Naive B cell (primary cell): ENCODE measurements around the gene SLC13A3. TPM values are rescaled to one million over a fixed set of nuclear protein-coding genes. Genes with fewer than 3 reads are reported as not detected.
A peak's percentile ranks its signal among the peaks of the same experiment; 100 is the strongest.

Experiments used
- ATAC-seq, 2 donors: fragments of 150-1000 bp; cut with Tn5 transposase; 2 replicates each; pipeline ENCODE4 v1.10.0; 2021; ENCODE audit warnings: low read depth in 2 of 2, mild to moderate bottlenecking in 2 of 2, moderate library complexity in 2 of 2
- DNase-seq: peaks from one replicate; pipeline ENCODE4 v3.0.0; 2022
- H3K27ac Mint-ChIP-seq, 6 donors: one replicate each; pipeline ENCODE4 v1.8.0; 2020 to 2022; ENCODE audit warnings: mild to moderate bottlenecking in 6 of 6, mixed read lengths in 6 of 6, moderate library complexity in 5 of 6, inconsistent platforms in 2 of 6
- H3K27me3 Mint-ChIP-seq, 3 donors: one replicate each; pipeline ENCODE4 v1.8.0; 2021 to 2022; ENCODE audit warnings: mixed read lengths in 3 of 3, mild to moderate bottlenecking in 1 of 3
- H3K36me3 Mint-ChIP-seq, 2 donors: one replicate each; pipeline ENCODE4 v1.8.0; 2020 to 2022; ENCODE audit warnings: mixed read lengths in 2 of 2, inconsistent platforms in 1 of 2, mild to moderate bottlenecking in 1 of 2
- H3K4me1 Mint-ChIP-seq, 3 donors: one replicate each; pipeline ENCODE4 v1.8.0; 2020 to 2022; ENCODE audit warnings: mixed read lengths in 3 of 3, inconsistent platforms in 1 of 3, mild to moderate bottlenecking in 1 of 3, moderate library complexity in 1 of 3
- H3K4me3 Mint-ChIP-seq, 8 donors: one replicate each; pipeline ENCODE4 v1.8.0; 2020 to 2022; ENCODE audit warnings: mild to moderate bottlenecking in 8 of 8, mixed read lengths in 8 of 8, moderate library complexity in 8 of 8, inconsistent platforms in 2 of 8
- H3K9me3 Mint-ChIP-seq, 7 donors: one replicate each; pipeline ENCODE4 v1.8.0; 2020 to 2022; ENCODE audit warnings: mixed read lengths in 7 of 7, mild to moderate bottlenecking in 5 of 7, inconsistent platforms in 2 of 7, moderate library complexity in 1 of 7
- polyA plus RNA-seq, 6 donors: library from polyadenylated mRNA; unstranded; fragments of 300-500 nt; fragmentation: Illumina TruSeq; gene quantifications; one replicate each; pipeline ENCODE4 v1.2.3, GENCODE V29; 2021; ENCODE audit warnings: low read depth in 6 of 6

SLC13A3 gene
- polyA plus RNA-seq, 6 donors from 2014 or later = 0.53 TPM; not detected in 5

GRCh38 chr20:46674253-46675083, 23.2 kb upstream of the SLC13A3 start:
- H3K27ac Mint-ChIP-seq = peak overlapping the region in 3 of 6 donors; percentile 54 to 89 (median 62)
- H3K36me3 Mint-ChIP-seq = peaks cover 4 to 10% of the 10 kb centered on the region in 2 donors
- no peak overlapping the region for H3K4me3 Mint-ChIP-seq
- peaks cover 2 to 14% (median 8%) of the 10 kb centered on the region in 7 donors for H3K9me3 Mint-ChIP-seq
- ATAC-seq = no peak
- no peak for DNase-seq
- H3K4me1 Mint-ChIP-seq = peaks cover 0 to 4% (median 0%) of the 10 kb centered on the region in 3 donors
- H3K27me3 Mint-ChIP-seq = no peaks in the 10 kb centered on the region

- Mint-ChIP-seq H3K4me3 (no peak overlapping the region), H3K4me1 (peaks cover 0 to 4% (median 0%) of the 10 kb centered on the region in 3 donors), H3K27ac (peak overlapping the region in 1 of 6 donors; percentile 33), H3K27me3 (no peaks in the 10 kb centered on the region), H3K36me3 (peaks cover 4 to 10% of the 10 kb centered on the region in 2 donors), H3K9me3 (peaks cover 2 to 14% (median 8%) of the 10 kb centered on the region in 7 donors)
- no peak for ATAC-seq
- DNase-seq = no peak
Measured at GRCh38 chr20:46673394-46674252, 22.4 kb upstream of the SLC13A3 start.

- no peak overlapping the region for H3K27ac Mint-ChIP-seq
- no peaks in the 10 kb centered on the region for H3K27me3 Mint-ChIP-seq
- H3K4me3 Mint-ChIP-seq = no peak overlapping the region
- peaks cover 2 to 14% (median 8%) of the 10 kb centered on the region in 7 donors for H3K9me3 Mint-ChIP-seq
- DNase-seq (no peak), ATAC-seq (no peak)
- peaks cover 0 to 4% (median 0%) of the 10 kb centered on the region in 3 donors for H3K4me1 Mint-ChIP-seq
- peaks cover 3 to 10% of the 10 kb centered on the region in 2 donors for H3K36me3 Mint-ChIP-seq
Measured at GRCh38 chr20:46672543-46673148, 21.4 kb upstream of the SLC13A3 start.

- Mint-ChIP-seq H3K4me1 (peaks cover 0 to 4% (median 0%) of the 10 kb centered on the region in 3 donors), H3K36me3 (peaks cover 0 to 10% of the 10 kb centered on the region in 2 donors), H3K27me3 (no peaks in the 10 kb centered on the region), H3K9me3 (peaks cover 2 to 14% (median 8%) of the 10 kb centered on the region in 7 donors), H3K4me3 (no peak overlapping the region), H3K27ac (no peak overlapping the region)
- ATAC-seq = no peak
- DNase-seq = no peak
Measured at GRCh38 chr20:46671866-46672542, 20.7 kb upstream of the SLC13A3 start.

- H3K36me3 Mint-ChIP-seq = peaks cover 0 to 10% of the 10 kb centered on the region in 2 donors
- ATAC-seq (no peak), DNase-seq (no peak)
- no peaks in the 10 kb centered on the region for H3K27me3 Mint-ChIP-seq
- H3K4me3 Mint-ChIP-seq = no peak overlapping the region
- H3K4me1 Mint-ChIP-seq = peaks cover 0 to 4% (median 0%) of the 10 kb centered on the region in 3 donors
- H3K9me3 Mint-ChIP-seq = peaks cover 2 to 14% (median 8%) of the 10 kb centered on the region in 7 donors
- no peak overlapping the region for H3K27ac Mint-ChIP-seq
Measured at GRCh38 chr20:46670585-46671584, 19.6 kb upstream of the SLC13A3 start.

GRCh38 chr20:46670228-46670584, 18.9 kb upstream of the SLC13A3 start:
- no peak for DNase-seq
- Mint-ChIP-seq H3K4me3 (no peak overlapping the region), H3K36me3 (peaks cover 0 to 10% of the 10 kb centered on the region in 2 donors), H3K4me1 (peaks cover 0 to 4% (median 0%) of the 10 kb centered on the region in 3 donors), H3K27ac (no peak overlapping the region), H3K9me3 (peaks cover 2 to 14% (median 8%) of the 10 kb centered on the region in 7 donors), H3K27me3 (no peaks in the 10 kb centered on the region)
- no peak for ATAC-seq

GRCh38 chr20:46666818-46667515, 15.7 kb upstream of the SLC13A3 start:
- peaks cover 0 to 10% of the 10 kb centered on the region in 2 donors for H3K36me3 Mint-ChIP-seq
- H3K4me1 Mint-ChIP-seq = no peaks in the 10 kb centered on the region
- H3K4me3 Mint-ChIP-seq = no peak overlapping the region
- peaks cover 0 to 2% (median 0%) of the 10 kb centered on the region in 3 donors for H3K27me3 Mint-ChIP-seq
- no peak for ATAC-seq
- peaks cover 2 to 14% (median 8%) of the 10 kb centered on the region in 7 donors for H3K9me3 Mint-ChIP-seq
- DNase-seq = no peak
- no peak overlapping the region for H3K27ac Mint-ChIP-seq

- Mint-ChIP-seq H3K27ac (no peak overlapping the region), H3K36me3 (peaks cover 0 to 10% of the 10 kb centered on the region in 2 donors), H3K4me3 (no peak overlapping the region), H3K4me1 (no peaks in the 10 kb centered on the region), H3K27me3 (peaks cover 0 to 5% (median 0%) of the 10 kb centered on the region in 3 donors), H3K9me3 (peaks cover 2 to 12% (median 8%) of the 10 kb centered on the region in 7 donors)
- DNase-seq (no peak), ATAC-seq (no peak)
Measured at GRCh38 chr20:46666306-46666705, 15.0 kb upstream of the SLC13A3 start.

- H3K9me3 Mint-ChIP-seq = peaks cover 0 to 6% (median 4%) of the 10 kb centered on the region in 7 donors
- peaks cover 0 to 4% of the 10 kb centered on the region in 2 donors for H3K36me3 Mint-ChIP-seq
- H3K4me3 Mint-ChIP-seq = no peak overlapping the region
- DNase-seq (no peak), ATAC-seq (no peak)
- H3K27me3 Mint-ChIP-seq = peaks cover 0 to 5% (median 3%) of the 10 kb centered on the region in 3 donors
- H3K27ac Mint-ChIP-seq = no peak overlapping the region
- H3K4me1 Mint-ChIP-seq = no peaks in the 10 kb centered on the region
Measured at GRCh38 chr20:46665602-46666001, 14.3 kb upstream of the SLC13A3 start.

- Mint-ChIP-seq H3K4me3 (no peak overlapping the region), H3K27ac (no peak overlapping the region), H3K36me3 (no peaks in the 10 kb centered on the region), H3K4me1 (no peaks in the 10 kb centered on the region), H3K9me3 (no peaks in the 10 kb centered on the region), H3K27me3 (peaks cover 0 to 6% (median 5%) of the 10 kb centered on the region in 3 donors)
- ATAC-seq (no peak), DNase-seq (no peak)
Measured at GRCh38 chr20:46663531-46663930, 12.3 kb upstream of the SLC13A3 start.

GRCh38 chr20:46661659-46662058, 10.4 kb upstream of the SLC13A3 start:
- Mint-ChIP-seq H3K27ac (no peak overlapping the region), H3K4me3 (no peak overlapping the region), H3K36me3 (no peaks in the 10 kb centered on the region), H3K4me1 (no peaks in the 10 kb centered on the region), H3K27me3 (peaks cover 0 to 6% (median 5%) of the 10 kb centered on the region in 3 donors), H3K9me3 (no peaks in the 10 kb centered on the region)
- no peak for ATAC-seq
- no peak for DNase-seq
